ENCODE measurements around the gene VSIR.

Gene VSIR

GRCh38 chr10:71806704-71807556, 33.6 kb upstream of the VSIR start:
- no peak for DNase-seq (ENCODE audit: low spot score)

GRCh38 chr10:71805776-71806703, 32.7 kb upstream of the VSIR start:
- peak; percentile 97 for DNase-seq (ENCODE audit: low spot score)

DNA sequence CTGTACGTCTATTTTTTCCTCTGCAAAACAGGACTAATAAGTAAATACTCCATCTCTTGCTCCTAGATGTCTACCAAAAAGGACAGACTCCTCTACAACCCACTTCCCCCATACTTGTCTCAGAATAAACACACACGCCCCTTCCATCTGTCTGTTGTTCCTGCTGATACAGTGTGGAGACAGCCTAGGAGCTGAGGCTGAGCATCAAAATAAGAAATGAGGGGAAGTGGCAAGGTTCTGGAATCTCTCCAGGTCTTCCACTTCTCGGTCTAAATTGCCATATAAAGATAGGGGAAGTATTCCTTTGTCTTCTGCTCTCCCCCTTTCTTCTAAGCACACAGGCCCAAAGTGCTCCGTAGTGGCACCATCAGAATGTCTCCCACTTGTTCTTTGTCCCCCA, 30.8 kb upstream of the VSIR start:
- no peak for DNase-seq (ENCODE audit: low spot score)

- no peak for DNase-seq (ENCODE audit: low spot score)
These were observed 29.6 kb upstream of the VSIR start for GRCh38 chr10:71802715-71803488.

GRCh38 chr10:71802235-71802634, 28.9 kb upstream of the VSIR start:
- no peak for DNase-seq (ENCODE audit: low spot score)

DNA sequence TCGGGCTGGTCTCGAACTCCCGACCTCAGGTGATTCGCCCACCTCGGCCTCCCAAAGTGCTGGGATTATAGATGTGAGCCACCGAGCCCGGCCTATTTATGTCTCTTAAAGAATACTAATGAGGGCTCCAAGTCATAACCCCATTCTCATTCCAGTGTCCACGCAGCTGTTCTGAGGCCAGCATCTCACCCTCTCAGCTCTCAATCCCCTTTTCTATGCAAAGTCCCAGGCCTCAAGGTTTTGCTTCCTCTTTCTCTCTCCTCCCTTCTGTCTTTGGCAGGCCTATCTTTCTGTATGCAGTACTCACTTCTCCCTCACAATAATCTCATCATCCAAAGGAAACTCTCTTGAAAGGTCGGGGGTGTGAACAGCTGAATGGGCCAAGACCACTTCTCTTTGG, 28.0 kb upstream of the VSIR start:
- DNase-seq (ENCODE audit: low spot score), result no peak

- no peak for DNase-seq (ENCODE audit: low spot score)
These were observed 26.5 kb upstream of the VSIR start for GRCh38 chr10:71799608-71800453.

DNA sequence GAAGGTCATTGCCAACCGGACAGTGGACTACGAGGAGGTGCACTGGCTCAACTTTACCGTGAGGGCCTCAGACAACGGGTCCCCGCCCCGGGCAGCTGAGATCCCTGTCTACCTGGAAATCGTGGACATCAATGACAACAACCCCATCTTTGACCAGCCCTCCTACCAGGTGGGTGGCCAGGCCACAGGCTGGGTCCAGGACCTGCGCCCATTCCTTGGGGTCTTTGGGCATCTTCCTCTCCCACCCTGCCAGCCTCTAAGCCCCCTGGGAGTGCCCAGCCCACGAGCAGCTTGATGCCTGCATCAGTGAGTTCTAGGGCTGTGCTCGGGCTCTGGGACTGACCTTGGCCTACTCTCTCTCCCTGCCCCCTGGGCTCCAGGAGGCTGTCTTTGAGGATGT, 25.8 kb upstream of the VSIR start:
- no peak for DNase-seq (ENCODE audit: low spot score)

DNA sequence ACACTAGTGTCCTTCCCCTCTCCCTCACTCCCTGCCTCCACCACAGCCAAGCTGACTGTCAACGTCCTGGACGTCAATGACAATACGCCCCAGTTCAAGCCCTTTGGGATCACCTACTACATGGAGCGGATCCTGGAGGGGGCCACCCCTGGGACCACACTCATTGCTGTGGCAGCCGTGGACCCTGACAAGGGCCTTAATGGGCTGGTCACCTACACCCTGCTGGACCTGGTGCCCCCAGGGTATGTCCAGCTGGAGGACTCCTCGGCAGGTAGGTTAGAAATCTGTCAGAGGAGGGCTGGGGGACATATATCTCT, 24.9 kb upstream of the VSIR start:
- no peak for DNase-seq (ENCODE audit: low spot score)

DNA sequence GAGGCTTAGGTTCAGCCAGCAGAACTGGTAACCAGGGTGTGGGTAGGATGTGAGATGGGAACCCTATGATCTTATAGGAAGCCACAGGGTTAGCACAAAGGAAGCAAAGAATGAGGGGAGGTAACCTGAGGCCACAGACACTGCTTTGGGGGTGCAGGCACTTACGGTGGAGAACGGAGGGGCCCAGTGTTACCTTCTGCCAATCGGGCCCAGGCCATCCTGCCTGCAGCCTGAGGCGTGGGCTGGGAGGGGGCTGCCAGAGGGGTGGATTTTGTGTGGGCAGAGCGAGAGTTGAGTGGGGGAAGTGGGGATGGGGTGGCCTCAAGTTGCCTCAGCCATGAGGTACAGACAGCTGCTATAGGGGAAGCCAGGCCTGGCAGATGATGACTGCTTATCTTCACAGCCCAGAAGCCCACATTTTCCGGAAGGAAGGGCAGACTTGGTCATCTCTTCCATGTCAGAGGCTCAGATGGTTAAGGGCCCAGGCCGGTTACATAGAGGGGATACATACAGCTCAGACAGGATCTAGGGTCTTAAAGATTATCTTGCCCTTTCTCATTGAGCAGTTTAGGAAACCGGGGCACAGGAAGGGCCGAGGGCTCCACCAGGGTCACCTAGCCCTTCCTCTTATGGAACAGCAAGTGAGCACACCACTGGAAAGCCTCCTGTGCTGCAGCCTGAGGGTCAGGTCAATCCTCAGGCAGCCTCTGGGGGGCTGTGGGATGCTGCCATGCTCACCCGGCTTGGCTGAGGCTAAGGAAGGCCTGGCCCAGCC, 24.4 kb upstream of the VSIR start:
- DNase-seq (ENCODE audit: low spot score), result no peak

DNA sequence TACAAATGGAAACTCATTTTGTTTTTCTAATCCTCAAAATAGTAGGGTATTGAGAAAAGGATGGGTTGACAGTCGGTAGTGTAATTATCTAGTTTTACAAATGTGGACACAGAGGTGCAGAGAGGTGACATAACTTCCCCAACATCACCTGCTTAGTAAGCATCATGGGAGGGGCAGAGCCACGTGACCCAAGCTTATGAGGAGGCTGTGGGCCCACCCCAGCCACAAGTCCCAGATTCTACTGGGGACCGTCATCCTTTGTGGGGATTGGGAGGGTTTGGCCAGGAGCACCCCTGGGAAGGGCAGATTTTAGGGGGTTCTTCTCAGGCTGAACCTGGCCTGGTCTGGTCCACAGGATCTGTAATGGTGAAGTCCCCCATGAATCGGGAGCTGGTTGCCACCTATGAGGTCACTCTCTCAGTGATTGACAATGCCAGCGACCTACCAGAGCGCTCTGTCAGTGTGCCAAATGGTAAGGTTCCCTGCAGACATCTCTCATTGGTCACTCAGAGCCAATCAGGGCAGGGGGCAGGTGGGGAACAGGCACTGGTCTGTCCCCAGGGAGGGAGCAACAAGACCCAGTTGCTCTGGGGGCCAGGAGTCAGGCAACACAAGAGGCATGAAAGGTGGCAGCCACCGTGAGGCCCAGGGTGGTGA, 23.6 kb upstream of the VSIR start:
- no peak for DNase-seq (ENCODE audit: low spot score)

DNA sequence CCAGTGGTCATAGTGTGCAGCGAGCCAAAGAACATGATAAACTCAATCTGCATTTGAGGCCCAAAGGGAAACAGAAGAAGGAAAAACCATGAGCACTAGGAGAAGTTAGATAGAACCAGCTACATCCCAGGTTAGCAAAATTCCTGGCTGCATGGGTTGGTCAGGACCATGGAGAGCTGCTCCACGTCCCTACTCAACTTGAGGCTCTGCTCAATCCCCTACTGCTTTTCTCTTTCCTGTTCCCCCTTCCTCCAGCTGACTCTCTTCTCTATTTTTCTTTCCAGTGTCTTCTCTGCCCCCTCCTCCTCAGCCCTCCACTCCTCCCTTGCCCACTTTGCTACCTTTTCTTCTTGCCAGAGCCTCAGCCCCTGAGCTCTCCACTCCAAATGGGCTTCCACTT, 21.9 kb upstream of the VSIR start:
- DNase-seq (ENCODE audit: low spot score), result peak; percentile 76

GRCh38 chr10:71790749-71791440, 17.6 kb upstream of the VSIR start:
- DNase-seq (ENCODE audit: low spot score), result no peak

GRCh38 chr10:71789871-71790270, 16.6 kb upstream of the VSIR start:
- no peak for DNase-seq (ENCODE audit: low spot score)

- no peak for DNase-seq (ENCODE audit: low spot score)
These were observed 15.6 kb upstream of the VSIR start for GRCh38 chr10:71788954-71789353.

- no peak for DNase-seq (ENCODE audit: low spot score)
These were observed 11.5 kb upstream of the VSIR start for GRCh38 chr10:71784679-71785272.

DNA sequence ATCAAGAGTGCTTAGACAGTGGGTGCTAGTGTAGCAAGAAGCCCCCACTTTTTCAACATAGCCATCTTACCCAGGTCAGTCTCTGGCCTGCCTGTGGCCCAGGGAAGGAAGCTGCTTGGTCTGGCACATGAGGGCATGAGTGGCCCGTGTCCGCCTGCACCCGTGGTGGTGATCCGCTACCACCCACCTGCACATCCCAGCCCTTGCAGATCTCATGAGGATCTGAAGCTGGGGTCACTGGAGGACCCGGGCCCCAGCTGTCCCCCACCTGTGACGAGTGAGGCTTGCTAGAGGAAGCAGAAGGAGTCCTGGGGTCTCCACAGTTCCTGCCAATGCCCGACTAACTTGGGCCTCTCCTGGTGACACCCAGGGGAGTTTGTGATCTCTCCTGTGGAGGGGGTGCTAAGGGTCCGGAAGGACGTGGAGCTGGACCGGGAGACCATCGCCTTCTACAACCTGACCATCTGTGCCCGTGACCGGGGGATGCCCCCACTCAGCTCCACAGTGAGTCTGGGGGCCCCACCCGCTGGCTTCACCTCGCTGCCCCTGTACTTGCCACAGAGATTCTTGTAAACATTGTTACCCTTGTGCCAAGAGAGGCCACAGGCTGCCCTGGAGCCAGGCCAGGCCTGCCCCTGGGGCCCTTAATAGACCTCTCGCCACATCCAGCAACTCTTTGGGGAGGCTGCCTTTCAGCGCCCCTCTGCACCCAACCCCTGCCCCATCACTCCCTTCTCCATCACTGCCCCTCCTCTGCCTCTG, 10.8 kb upstream of the VSIR start:
- DNase-seq (ENCODE audit: low spot score), result no peak

DNA sequence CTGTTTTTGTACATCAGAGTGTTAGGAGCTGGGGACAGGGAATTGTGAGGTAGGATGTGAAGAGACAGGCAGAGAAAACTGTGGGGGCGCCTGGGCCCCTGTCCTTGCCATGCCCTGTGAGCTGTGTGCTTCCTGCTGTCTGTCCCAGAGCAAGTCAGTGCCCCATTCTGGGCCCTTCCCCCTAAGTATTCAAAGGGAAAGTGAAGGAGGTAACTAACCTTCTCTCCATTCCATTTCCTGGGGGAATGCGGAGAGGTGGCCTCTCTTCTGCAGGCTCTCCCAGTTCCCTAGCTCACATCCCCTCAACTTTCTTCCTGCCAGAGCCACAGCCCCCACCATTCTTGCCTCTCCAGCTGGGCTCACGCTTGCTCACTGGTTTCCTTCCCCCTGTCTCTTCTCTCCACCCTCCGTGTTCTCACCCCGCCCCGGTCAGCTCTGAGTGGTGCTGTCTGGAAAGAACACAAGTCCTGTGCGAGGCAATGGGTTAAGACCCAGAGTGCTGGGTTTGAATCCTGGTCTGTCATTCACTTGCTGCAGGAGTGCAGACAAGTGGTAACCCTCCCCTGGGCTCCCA, 9.7 kb upstream of the VSIR start:
- no peak for DNase-seq (ENCODE audit: low spot score)
